Omental fat pad (tissue), 4 donors: ENCODE data around the gene SINHCAF. TPM values are rescaled to one million over a fixed set of nuclear protein-coding genes. Genes with fewer than 3 reads are reported as not detected.
"Not testable (repeated sequence)": the region's sequence is repeated elsewhere in the genome, so short reads cannot be mapped to it uniquely, and the experiment has no call there.

Source experiments
- ATAC-seq: fragments of 150-250 bp; one replicate; pipeline ENCODE4 v1.9.1; 2016; ENCODE audit warnings: mild to moderate bottlenecking, moderate library complexity; ENCODE audit not compliant: low FRiP score
- DNase-seq: peaks from one replicate; pipeline ENCODE4 v3.0.0-alpha.2; 2019; ENCODE audit warnings: low spot score
- CTCF ChIP-seq, 3 donors: fragments of 450-650 bp; IDR thresholded peaks; one replicate each; pipeline ENCODE4 v1.5.1; 2016 to 2017; ENCODE audit warnings: antibody characterized with exemption in 3 of 3, mild to moderate bottlenecking in 3 of 3, moderate library complexity in 2 of 3
- total RNA-seq, 4 donors: library from RNA; depleted of rRNA; stranded (reverse); fragments of >200 nt; gene quantifications; one replicate each; pipeline ENCODE4 v1.1.0, GENCODE V29; 2016

Gene SINHCAF
- 10 to 100 TPM; 15.8 to 62.7 (median 25.6) TPM for total RNA-seq

- ATAC-seq, result peak; percentile 88
- no peak for TF ChIP-seq CTCF (IDR thresholded peaks at IDR 0.05)
- peak; percentile 97 for DNase-seq
Measured at GRCh38 chr12:31325877-31326631, at the start of gene SINHCAF. TSS of gene SINHCAF (minus strand) at chr12:31326150. CDS start at chr12:31298204, 27,946 bp downstream.

- not testable (repeated sequence) for DNase-seq, ATAC-seq
Measured at GRCh38 chr12:31375422-31375821, 49.5 kb upstream of the SINHCAF start.

GRCh38 chr12:31371256-31371620 lies 45.3 kb upstream of the SINHCAF start:
- TF ChIP-seq CTCF (IDR thresholded peaks at IDR 0.05), result no peak
- DNase-seq (no peak), ATAC-seq (no peak)

GRCh38 chr12:31370531-31371255 lies 44.7 kb upstream of the SINHCAF start:
- no peak for DNase-seq
- no peak for TF ChIP-seq CTCF (IDR thresholded peaks at IDR 0.05)
- no peak for ATAC-seq

- TF ChIP-seq CTCF (IDR thresholded peaks at IDR 0.05), result no peak
- peak; percentile 86 for ATAC-seq
- DNase-seq, result no peak
Measured at GRCh38 chr12:31369712-31370521, 44.0 kb upstream of the SINHCAF start.

- no peak for TF ChIP-seq CTCF (IDR thresholded peaks at IDR 0.05)
- DNase-seq, result no peak
- no peak for ATAC-seq
Measured at GRCh38 chr12:31368666-31369361, 42.9 kb upstream of the SINHCAF start.
